Ovary (tissue), 3 donors: Measurements from ENCODE around the gene SMARCAL1.

ENCODE experiments used
- EP300 ChIP-seq: sonication (generic); formaldehyde crosslinking; IDR thresholded peaks from one replicate; pipeline ENCODE4 v1.6.1; 2017; ENCODE audit warnings: antibody characterized with exemption
- POLR2A ChIP-seq: fragments of 450-650 bp; IDR thresholded peaks from one replicate; pipeline ENCODE4 v1.6.1; 2017; ENCODE audit warnings: antibody characterized with exemption, mild to moderate bottlenecking, moderate library complexity
- TF ChIP-seq, protein P1 (sequence below), 3 donors: fragments of 450-650 bp in 2 of 3; fragments of 200-600 bp in 1 of 3; IDR thresholded peaks; one replicate each; pipeline versions ENCODE4 v1.5.1 to v1.8.0; 2016 to 2022; ENCODE audit warnings: antibody characterized with exemption in 3 of 3, mild to moderate bottlenecking in 1 of 3
- donor health status: DM: no; HTN: no; CAD: no.

DNA sequence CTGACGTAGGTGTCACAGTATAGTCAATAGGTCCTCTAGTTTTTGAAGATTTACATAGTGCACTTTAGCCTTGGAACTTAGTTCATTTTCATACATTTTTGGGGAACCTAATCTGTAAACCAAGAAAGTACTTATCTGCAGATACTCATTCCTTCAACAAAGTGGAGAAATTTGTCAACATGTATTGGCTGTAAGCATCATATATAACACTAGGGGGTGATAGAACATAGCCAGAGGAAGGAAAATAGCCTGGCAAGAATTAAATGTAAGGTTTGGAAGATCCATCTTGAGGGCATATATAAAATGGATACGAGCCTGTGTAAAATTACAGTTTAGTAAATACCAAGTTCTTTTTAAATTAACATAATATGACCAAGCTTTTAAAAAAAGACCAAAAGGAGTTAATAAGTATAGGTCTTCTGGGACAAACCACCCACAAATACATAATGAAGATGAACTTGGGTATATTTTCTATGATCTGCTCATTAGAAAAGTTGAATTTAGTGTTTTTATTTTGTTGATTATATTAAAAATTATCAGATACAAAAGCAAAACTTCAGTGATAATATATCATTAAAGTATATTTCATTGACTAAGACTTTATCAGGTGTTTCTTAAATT lies 104.6 kb downstream of the SMARCAL1 start:
- TF ChIP-seq, protein P1, sequence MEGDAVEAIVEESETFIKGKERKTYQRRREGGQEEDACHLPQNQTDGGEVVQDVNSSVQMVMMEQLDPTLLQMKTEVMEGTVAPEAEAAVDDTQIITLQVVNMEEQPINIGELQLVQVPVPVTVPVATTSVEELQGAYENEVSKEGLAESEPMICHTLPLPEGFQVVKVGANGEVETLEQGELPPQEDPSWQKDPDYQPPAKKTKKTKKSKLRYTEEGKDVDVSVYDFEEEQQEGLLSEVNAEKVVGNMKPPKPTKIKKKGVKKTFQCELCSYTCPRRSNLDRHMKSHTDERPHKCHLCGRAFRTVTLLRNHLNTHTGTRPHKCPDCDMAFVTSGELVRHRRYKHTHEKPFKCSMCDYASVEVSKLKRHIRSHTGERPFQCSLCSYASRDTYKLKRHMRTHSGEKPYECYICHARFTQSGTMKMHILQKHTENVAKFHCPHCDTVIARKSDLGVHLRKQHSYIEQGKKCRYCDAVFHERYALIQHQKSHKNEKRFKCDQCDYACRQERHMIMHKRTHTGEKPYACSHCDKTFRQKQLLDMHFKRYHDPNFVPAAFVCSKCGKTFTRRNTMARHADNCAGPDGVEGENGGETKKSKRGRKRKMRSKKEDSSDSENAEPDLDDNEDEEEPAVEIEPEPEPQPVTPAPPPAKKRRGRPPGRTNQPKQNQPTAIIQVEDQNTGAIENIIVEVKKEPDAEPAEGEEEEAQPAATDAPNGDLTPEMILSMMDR (IDR thresholded peaks at IDR 0.05) = peak; percentile 36 to 82 (median 74)
- TF ChIP-seq POLR2A = no peak
- TF ChIP-seq EP300 = no peak
